Testis (tissue), 2 donors: ENCODE results near the gene NEU2.

ENCODE experiments used
- POLR2A ChIP-seq: fragments of 450-650 bp; IDR thresholded peaks from one replicate; pipeline ENCODE4 v1.6.1; 2017; ENCODE audit warnings: antibody characterized with exemption, mild to moderate bottlenecking, moderate library complexity
- TF ChIP-seq, protein P1 (sequence below), 3 experiments: fragments of 450-650 bp in 2 of 3; fragments of 200-600 bp in 1 of 3; sonication (generic) in 1 of 3; IDR thresholded peaks; one replicate each; pipeline ENCODE4 v1.5.1; 2016 to 2019; ENCODE audit warnings: antibody characterized with exemption in 3 of 3, mild to moderate bottlenecking in 2 of 3, moderate library complexity in 1 of 3

DNA sequence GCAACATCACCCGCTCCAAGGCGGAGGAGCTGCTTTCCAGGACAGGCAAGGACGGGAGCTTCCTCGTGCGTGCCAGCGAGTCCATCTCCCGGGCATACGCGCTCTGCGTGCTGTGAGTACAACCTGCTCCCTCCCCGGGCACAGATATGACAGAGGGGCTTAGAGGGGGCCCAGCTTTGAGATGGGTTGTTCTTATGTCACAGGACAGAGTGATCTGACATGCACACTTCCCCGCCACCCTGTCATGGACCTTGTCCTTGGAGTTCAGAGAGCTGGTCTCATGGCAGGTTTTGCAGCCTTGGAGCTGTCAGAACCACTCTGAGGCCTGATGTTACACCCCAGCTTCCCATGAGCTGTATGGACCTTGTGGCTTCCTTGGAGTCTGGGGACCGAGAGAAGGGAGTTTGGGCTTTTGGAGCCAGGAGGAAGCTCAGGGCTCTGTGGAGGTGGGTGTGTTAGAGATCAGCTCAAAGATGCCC lies 28.1 kb downstream of the NEU2 start:
- no peak for TF ChIP-seq POLR2A
- TF ChIP-seq, protein P1, sequence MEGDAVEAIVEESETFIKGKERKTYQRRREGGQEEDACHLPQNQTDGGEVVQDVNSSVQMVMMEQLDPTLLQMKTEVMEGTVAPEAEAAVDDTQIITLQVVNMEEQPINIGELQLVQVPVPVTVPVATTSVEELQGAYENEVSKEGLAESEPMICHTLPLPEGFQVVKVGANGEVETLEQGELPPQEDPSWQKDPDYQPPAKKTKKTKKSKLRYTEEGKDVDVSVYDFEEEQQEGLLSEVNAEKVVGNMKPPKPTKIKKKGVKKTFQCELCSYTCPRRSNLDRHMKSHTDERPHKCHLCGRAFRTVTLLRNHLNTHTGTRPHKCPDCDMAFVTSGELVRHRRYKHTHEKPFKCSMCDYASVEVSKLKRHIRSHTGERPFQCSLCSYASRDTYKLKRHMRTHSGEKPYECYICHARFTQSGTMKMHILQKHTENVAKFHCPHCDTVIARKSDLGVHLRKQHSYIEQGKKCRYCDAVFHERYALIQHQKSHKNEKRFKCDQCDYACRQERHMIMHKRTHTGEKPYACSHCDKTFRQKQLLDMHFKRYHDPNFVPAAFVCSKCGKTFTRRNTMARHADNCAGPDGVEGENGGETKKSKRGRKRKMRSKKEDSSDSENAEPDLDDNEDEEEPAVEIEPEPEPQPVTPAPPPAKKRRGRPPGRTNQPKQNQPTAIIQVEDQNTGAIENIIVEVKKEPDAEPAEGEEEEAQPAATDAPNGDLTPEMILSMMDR (IDR thresholded peaks at IDR 0.05), result no peak
